K562 (cell line): ENCODE measurements around the gene CARM1.

Experiments
- CHD4 ChIP-seq: fragments of 200-600 bp; sonication (generic); IDR thresholded peaks from 3 replicates; pipeline ENCODE4 v1.6.1; 2012; ENCODE audit warnings: low read depth, mild to moderate bottlenecking, mixed read lengths, low read length, inconsistent platforms; ENCODE audit not compliant: insufficient read depth, insufficient replicate concordance, poor library complexity, severe bottlenecking
- CTBP1 ChIP-seq: fragments of 450-650 bp; IDR thresholded peaks from 2 replicates; pipeline ENCODE4 v1.6.1; 2016; ENCODE audit warnings: borderline replicate concordance
- ELF1 ChIP-seq: fragments of 200-800 bp; sonication (Bioruptor generic); IDR thresholded peaks from 2 replicates; pipeline ENCODE4 v1.6.1; 2016; ENCODE audit warnings: missing genetic modification characterization, missing compliant biosample characterization
- FOXA1 ChIP-seq: fragments of 450-650 bp; IDR thresholded peaks from 2 replicates; pipeline ENCODE4 v1.6.1; 2016; ENCODE audit warnings: mild to moderate bottlenecking, borderline replicate concordance
- POLR2AphosphoS5 ChIP-seq: IDR thresholded peaks from 2 replicates; pipeline ENCODE4 v1.6.1; 2011; ENCODE audit warnings: mild to moderate bottlenecking, low read depth, low read length, moderate library complexity; ENCODE audit not compliant: control insufficient read depth, insufficient read depth
- RCOR1 ChIP-seq, 2 experiments: IDR thresholded peaks; 2 replicates each; pipeline ENCODE4 v1.6.1; 2012; ENCODE audit warnings: low read depth in 2 of 2, low read length in 2 of 2, borderline replicate concordance in 1 of 2, improper control_type of control experiment in 1 of 2
- SAFB2 ChIP-seq: fragments of 200-400 bp; formaldehyde crosslinking; IDR thresholded peaks from 2 replicates; pipeline ENCODE4 v1.6.1; 2018; ENCODE audit warnings: borderline replicate concordance, low read length, low read depth, moderate library complexity; ENCODE audit not compliant: severe bottlenecking
- SMARCA5 ChIP-seq: fragments of 450-650 bp; IDR thresholded peaks from 2 replicates; pipeline ENCODE4 v1.6.1; 2016
- TF ChIP-seq, protein P1 (sequence below): sonication (generic); formaldehyde crosslinking; IDR thresholded peaks from 2 replicates; pipeline ENCODE4 v1.8.1; 2023; ENCODE audit warnings: missing genetic modification reagents, mild to moderate bottlenecking, borderline replicate concordance

DNA sequence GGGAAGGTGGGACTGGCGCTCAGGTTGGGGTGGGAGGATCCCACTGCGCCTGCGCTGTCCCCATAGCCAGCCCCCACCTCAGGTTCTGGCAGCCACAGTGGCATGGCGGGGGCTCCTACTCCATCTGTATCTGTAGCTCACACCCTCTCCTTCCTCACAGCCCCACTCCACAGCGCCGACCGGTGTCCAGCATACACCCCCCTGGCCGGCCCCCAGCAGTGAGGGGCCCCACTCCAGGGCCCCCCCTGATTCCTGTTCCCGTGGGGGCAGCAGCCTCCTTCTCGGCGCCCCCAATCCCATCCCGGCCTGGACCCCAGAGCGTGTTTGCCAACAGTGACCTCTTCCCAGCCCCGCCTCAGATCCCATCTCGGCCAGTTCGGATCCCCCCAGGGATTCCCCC lies 41.4 kb upstream of the CARM1 start:
- no peak for TF ChIP-seq SAFB2
- no peak for TF ChIP-seq CHD4
- no peak for TF ChIP-seq SMARCA5
- TF ChIP-seq POLR2AphosphoS5, result no peak
- no peak for TF ChIP-seq CTBP1
- TF ChIP-seq FOXA1, result no peak
- TF ChIP-seq RCOR1 (IDR thresholded peaks at IDR 0.05; ENCODE audit: borderline replicate concordance in 1 of 2, low read depth in 2 of 2, low read length in 2 of 2), result no peak
- TF ChIP-seq, protein P1, sequence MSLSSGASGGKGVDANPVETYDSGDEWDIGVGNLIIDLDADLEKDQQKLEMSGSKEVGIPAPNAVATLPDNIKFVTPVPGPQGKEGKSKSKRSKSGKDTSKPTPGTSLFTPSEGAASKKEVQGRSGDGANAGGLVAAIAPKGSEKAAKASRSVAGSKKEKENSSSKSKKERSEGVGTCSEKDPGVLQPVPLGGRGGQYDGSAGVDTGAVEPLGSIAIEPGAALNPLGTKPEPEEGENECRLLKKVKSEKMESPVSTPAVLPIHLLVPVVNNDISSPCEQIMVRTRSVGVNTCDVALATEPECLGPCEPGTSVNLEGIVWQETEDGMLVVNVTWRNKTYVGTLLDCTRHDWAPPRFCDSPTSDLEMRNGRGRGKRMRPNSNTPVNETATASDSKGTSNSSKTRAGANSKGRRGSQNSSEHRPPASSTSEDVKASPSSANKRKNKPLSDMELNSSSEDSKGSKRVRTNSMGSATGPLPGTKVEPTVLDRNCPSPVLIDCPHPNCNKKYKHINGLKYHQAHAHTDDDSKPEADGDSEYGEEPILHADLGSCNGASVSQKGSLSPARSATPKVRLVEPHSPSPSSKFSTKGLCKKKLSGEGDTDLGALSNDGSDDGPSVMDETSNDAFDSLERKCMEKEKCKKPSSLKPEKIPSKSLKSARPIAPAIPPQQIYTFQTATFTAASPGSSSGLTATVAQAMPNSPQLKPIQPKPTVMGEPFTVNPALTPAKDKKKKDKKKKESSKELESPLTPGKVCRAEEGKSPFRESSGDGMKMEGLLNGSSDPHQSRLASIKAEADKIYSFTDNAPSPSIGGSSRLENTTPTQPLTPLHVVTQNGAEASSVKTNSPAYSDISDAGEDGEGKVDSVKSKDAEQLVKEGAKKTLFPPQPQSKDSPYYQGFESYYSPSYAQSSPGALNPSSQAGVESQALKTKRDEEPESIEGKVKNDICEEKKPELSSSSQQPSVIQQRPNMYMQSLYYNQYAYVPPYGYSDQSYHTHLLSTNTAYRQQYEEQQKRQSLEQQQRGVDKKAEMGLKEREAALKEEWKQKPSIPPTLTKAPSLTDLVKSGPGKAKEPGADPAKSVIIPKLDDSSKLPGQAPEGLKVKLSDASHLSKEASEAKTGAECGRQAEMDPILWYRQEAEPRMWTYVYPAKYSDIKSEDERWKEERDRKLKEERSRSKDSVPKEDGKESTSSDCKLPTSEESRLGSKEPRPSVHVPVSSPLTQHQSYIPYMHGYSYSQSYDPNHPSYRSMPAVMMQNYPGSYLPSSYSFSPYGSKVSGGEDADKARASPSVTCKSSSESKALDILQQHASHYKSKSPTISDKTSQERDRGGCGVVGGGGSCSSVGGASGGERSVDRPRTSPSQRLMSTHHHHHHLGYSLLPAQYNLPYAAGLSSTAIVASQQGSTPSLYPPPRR (CRISPR knock-in tag), result no peak
- TF ChIP-seq ELF1 (tag), result no peak
